Hippocampal formation (tissue), 2 donors: Measurements from ENCODE around the gene SHISA4.
"Not testable (repeated sequence)": the region's sequence is repeated elsewhere in the genome, so short reads cannot be mapped to it uniquely, and the experiment has no call there.

ENCODE experiments used
- DNase-seq, 2 donors: peaks; one replicate each; lab custom pipeline; 2025; lab: John Stamatoyannopoulos, UW

The SHISA4 gene, protein sequence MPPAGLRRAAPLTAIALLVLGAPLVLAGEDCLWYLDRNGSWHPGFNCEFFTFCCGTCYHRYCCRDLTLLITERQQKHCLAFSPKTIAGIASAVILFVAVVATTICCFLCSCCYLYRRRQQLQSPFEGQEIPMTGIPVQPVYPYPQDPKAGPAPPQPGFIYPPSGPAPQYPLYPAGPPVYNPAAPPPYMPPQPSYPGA

DNA sequence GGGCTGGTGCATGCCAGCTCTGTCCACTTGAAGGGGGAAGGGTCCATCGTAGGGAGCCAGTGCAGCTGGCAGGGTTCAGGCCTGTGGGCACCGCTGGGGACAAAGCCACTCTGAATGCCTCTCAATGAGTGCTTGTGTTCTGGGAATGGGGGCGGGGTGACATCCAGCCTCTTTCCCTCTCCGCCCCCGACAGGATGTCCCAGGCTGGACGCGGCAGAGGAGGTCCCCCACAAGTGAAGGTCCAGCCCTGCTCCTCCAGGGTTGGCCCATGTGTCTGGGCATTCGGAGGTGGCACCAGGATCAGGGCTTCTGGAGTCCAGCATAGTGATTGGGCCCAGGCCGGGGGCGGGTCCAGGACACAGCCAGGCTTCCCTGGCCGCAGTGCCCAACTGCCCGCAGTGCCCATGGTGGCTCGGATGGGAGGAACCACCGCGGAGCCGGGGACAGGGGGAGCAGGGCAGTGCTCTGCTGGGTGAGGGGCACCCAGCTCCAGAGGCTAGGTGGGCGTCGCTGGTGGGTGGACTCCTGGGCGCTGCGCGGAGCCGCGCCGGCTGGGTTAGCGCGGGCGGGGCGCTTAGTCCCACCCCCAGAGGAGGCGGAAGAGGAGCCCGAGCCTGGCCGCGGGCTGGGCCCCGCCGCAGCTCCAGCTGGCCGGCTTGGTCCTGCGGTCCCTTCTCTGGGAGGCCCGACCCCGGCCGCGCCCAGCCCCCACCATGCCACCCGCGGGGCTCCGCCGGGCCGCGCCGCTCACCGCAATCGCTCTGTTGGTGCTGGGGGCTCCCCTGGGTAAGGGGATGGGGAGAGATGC lies at the start of gene SHISA4:
Gene SHISA4, plus strand, starts transcription at position 617 of the 808 bp plus-strand sequence. Its CDS starts 97 bp downstream, at position 714.
- DNase-seq = peak; percentile 96 to 97

DNA sequence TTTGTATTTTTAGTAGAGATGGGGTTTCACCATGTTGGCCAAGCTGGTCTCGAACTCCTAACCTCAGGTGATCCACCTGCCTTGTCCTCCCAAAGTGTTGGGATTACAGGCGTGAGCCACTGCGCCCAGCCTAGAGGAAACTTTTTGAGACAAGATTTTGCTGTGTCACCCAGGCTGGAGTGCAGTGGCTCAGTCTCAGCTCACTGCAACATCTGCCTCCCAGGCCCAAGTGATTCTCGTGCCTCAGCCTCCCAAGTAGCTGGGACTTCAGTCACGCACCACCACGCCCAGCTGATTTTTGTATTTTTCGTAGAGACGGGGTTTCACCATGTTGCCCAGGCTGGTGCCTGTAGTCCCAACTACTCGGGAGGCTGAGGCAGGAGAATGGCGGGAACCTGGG lies 49.6 kb upstream of the SHISA4 start:
- not testable (repeated sequence) for DNase-seq

DNA sequence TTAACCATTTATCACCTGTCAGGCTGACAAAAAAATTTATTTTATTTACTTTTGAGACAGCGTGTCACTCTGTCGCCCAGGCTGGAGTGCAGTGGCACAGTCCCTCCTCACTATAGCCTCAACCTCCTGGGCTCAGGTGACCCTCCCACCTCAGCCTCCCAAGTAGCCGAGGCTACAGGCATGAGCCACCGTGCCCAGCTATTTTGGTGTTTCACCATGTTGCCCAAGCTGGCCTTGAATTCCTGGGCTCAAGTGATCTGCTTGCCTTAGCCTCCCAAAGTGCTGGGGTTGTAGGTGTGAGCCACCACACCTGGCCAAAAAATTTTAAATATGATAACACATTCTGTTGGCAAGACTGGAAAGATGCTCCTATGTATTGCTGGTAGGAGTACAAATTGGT lies 48.6 kb upstream of the SHISA4 start:
- no peak for DNase-seq

DNA sequence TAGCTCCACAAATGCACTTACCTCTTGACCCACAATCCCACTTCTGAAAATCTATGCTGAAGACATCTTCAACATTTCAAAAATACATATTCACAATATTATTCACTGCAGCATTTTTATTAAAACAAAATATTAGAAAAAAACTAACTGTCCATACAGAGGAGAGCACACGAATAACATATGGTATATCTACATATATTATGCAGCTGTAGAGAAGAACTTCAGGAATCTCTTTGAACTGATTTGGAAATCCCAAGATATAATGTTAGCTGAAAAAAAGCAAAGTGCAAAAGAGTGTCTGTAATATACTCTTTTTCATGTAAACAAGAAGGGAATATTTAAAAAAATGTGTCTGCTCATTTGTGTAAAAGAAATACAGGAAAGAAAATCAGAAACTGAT lies 48.2 kb upstream of the SHISA4 start:
- DNase-seq = no peak

DNA sequence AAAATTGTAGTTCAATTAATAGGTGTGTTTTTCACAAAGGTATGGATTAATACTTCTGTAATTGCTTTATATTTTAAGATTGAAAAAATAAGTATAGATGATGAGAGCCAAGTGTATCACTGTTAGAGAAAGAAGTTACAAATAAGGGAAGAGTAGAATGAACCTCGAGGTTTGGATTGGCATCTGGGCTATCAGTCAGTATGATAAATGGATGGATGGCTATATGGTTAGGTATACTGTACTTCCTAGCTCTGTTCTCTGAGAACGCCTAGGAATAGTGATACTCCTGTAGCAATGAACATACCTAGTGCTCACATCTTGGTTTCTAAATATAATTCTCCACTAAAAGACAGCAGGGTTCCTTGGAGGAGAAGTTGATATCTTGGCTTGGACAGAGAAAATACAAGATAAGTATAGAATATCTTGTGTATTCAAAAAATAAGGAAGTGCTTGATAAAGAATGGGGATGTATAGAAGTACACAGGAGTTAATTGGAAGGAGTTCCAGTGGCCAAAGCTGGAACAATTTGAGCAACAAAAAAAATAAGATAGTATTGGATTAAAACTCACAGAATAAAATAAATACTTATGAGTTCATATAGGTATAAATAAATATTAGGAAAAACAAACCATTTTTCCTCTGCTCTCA lies 47.3 kb upstream of the SHISA4 start:
- DNase-seq = no peak

DNA sequence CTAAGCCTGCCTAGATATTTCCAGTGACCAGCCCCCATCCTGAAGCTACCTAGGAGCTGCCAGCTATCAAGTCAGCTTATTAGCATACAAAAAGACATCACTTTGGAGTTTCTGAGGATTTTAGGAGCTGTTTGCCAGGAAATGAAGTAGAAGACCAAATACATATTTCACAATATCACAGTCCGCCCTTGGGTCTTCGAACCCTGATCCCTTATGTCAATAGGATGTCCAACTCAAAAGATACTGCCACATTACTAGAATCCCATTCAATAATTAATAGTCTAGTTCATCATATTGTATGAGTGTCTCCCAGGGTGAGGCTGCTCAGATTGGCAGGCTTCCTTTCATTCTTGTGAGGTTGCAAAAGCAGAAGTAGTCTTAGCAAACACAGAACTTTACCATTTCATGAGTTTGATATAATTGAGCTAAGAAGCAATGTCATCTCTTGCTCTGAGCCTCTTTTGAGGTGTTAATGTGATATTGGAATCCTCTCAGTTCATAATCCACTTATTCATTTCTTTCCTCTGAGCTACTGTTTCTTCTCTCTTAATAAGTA lies 46.1 kb upstream of the SHISA4 start:
- DNase-seq = no peak

DNA sequence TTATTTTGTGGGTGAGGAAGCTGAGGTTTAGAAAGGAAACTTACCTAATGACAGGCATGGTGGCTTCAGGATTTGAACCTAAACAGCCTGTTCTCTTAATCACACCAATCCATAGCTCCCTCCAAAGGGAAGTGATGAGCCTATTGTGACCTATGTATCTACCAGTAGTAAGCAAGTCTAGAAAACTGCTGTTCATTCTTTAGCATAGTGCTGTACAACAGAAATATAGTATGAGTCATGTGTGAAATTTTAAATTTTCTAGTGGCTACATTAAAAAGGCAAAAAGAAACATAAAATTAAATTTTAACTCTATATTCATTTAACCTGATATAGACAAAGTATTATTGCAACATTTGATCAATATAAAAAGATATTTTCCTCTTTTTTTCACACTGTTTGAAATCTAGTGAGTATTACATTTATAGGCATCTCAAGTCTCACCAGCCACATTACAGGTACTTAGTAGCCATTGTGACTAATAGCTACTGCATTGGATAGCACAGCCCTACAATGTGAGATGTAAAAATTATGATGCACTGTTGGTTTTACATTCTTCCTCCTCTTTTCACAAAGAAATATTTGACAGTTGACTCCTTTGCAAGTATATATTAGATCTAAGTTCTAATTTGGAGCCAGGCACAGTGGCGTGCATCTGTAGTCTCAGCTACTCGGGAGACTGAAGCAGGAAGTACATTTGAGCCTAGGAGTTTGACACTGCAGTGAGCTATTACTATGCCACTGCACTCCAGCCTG lies 43.2 kb upstream of the SHISA4 start:
- DNase-seq = no peak

DNA sequence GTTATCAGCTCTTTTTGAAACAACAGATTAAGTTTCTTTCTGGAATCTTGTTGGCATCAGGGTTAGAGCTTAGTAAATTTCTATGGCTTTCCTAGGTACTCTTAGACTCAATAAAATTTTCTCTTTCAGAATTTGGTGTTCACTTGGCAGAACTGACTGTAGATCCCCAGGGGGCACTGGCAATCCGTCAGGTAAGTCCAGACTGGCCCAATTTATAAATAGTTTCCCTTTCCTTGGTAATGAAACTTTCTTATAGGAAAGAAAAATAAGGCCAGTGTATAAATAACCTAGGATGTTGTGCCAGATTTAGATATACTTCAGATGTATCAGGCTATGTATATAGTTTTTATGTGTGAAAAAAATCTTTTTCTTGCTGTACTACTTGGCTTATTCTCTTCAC lies 41.5 kb upstream of the SHISA4 start:
- no peak for DNase-seq

DNA sequence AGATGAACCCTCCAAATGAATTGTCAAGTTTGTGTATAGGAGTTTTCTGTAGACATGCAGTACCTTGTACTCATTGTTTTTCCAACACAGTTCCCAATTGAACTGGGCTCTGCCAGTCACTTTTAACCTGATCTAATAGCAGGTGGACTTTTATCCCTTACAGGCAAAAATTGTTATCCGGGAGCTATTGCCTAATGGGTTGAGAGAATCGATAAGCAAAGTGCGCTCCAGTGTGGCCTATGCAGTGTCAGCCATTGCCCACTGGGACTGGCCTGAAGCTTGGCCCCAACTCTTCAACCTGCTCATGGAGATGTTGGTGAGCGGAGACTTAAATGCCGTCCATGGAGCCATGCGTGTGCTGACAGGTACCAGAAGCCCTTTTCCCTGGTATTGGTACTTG lies 40.5 kb upstream of the SHISA4 start:
- no peak for DNase-seq

DNA sequence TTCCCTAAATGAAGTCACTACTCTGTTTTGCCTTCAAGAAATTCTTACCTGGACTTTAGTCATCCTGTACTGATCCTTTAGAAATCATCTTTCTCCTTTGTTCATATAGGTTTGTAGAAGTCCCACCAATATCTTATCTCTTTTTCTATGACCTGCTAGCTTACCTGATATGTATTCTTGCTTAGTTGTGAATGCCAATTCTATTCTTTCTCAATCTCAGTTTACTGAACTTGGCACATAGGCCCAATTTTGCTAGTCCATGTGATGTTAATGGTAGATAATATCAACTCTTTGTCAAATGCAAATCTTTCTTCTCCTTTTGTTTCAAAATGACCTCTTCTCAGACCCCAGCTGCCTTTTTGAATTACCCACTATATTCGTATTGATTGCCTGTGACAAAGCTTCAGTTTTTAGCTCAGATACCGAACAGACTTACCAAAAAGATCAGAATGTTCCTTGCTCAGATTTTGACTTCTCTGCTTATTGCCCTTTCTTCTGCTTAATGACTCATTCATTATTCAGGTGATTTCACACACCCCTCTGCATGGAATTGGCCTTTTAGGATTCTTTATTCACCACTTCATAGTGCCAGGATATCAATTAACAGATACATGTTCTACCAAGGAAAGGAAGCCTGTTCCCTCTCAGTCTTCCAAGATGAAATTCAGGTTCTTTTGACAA lies 39.2 kb upstream of the SHISA4 start:
- no peak for DNase-seq

DNA sequence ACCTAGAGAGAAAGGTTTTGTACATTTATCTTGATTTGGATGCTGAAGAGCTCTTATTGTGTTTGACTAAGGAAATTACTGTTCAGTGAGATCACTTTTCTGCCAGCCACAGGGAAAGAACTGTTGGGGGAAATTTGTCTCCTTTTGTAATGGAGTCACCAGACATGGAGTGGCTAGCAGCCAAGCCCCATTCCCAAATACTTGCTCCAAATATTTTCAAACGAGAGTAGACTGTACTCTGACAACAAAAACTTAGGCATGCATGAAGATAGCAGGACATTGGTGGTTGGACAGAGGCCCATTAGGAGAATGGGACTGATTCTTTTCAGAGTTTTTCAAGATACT lies 38.7 kb upstream of the SHISA4 start:
- no peak for DNase-seq

DNA sequence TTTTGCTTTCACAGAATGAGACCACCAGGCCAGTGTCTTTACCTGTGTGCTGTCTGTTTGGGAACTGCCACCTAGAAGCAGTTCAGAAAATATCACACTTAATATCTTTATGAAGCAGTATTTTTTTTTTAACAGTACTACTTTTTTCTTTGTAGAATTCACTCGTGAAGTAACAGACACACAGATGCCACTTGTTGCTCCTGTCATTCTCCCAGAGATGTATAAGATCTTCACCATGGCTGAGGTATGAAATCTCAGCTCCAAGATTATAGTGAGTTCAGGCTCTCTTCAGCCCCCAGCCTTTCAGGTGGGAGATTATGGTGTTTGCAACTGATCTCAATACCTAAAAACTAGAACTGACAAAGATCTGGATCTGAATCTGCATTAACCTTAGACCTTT lies 36.7 kb upstream of the SHISA4 start:
- DNase-seq = no peak

DNA sequence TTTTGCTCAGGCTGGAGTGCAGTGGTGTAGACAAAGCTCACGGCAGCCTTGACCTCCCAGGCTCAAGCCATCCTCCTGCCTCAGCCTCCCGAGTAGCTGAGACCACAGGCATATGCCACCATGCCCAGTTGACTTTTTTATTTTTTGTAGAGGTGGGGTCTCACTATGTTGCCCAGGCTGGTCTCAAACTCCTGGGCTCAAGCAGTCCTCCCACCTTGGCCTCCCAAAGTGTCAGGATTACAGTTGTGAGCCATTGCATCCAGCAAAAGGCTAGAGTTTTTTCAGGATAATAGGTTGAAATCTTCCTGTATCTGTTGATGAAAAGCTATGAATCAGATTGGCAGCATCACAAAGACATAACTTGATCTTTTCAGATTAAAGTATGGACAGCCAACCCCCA lies 32.0 kb upstream of the SHISA4 start:
- not testable (repeated sequence) for DNase-seq

DNA sequence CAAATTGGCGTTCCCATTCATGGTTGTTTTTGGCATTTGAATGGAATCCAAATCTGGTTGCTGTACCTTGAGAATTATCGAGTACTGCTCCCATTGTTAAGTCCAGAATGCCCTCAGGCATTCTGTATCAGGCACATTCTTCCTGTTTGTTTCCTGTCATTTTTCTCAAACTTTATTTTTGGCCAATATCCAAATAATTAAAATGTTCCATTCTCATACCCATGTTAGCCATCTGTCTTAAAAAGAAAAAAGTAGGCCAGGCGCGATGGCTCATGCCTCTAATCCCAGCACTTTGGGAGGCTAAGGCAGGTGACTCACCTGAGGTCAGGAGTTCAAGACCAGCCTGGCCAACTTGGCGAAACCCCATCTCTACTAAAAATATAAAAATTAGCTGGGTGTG lies 29.3 kb upstream of the SHISA4 start:
- no peak for DNase-seq

DNA sequence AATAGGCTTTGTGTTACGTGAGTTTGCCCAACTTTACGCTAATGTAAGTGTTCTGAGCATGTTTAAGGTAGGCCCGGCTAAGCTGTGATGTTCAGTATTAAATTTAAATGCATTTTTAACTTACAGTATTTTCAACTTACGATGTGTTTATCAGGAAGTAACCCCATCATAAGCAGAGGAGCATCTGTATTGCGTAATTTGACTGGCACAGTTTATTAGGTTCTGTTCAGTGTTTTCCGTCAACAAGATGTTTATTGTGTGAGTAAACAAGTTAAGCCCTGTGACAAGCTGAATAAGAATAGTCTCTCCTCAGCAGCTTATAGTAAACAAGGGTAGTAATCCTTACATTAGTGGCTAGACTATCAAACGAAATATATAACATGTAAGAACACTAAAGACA lies 27.2 kb upstream of the SHISA4 start:
- DNase-seq = no peak

DNA sequence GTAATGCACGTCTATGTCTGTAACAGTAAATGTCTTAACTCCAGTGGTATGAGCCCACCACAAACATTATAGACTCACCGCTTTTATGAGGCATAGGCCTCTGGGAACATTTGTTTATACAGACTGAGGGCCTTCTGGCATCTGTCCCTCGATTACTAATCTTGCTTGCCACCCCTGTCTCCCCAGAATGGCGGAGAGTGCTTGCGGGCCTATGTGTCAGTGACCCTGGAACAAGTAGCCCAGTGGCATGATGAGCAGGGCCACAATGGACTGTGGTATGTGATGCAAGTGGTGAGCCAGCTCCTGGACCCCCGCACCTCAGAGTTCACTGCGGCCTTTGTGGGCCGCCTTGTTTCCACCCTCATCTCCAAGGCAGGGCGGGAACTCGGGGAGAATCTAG lies 18.3 kb upstream of the SHISA4 start:
- no peak for DNase-seq

DNA sequence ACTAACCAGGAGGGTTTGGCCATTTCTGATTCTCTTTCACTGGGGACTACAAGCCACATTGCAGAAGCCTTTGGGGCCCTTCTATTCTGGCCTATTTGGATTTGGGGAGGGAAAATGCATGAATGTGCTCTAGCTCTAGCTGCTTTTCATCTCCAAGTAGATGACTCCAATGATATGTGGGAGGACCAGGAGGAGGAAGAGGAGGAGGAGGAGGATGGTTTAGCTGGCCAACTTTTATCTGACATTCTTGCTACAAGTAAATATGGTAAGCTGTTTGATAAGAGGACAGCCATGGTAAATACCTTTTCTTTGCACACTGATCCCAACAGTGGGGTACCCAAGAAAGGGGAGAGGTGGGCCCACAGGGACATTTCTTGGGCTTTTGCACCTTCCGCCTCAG lies 14.0 kb upstream of the SHISA4 start:
- no peak for DNase-seq

DNA sequence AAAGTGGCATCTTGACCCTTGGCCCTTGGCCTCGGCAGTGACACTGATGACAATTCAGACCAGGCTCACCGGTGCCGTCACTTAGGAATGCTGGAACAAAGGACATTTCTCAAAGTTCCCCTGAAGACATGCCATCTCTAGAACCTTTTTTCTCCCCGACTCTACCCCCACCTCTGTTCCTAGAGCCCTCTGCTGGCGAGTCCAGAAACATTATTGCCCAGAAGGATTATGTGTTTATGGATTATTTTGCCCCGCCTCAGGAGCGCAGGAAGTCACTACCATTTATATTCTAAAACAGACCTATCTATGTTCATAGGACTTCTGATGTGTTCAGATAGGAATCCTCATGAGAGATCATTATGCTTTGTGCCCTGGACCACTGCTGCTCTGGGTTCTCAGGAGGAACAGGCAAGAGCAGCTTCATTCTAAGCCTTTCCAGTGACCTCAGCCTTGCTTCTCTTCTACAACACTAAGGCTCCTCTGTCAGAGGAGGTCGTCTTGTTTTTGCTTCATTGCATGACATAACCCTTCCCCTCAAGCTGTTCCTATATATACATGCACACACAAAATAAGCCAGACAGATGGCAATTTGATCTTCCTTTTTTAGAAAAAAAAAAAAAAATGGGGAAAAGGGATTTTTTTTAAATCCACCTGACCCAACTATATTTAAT lies 12.4 kb upstream of the SHISA4 start:
- peak in 1 of 2 donors; percentile 18 for DNase-seq

DNA sequence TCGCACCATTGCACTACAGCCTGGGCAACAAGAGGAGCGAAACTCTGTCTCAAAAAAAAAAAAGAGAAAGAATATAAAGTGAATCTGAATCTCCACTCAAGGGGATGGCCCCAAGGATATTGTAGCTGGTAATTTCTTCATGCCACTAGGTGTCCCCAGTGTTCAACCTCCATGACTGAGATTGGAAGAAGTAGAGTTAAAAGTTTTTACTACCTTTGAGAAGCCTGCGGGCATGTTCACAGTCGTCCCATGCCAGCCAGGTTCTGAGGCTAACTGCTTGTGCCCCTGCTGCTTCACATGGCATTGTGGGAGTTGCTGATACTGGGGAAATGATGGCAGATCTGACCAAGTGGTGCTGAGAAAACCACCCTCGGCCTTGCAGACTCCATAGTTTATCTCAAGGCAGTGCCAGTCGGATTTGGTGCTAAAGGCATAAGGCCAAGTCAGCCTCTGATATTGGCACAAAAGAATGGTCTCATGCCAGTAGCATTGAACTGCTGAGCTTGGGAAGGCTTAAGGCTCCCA lies 10.8 kb upstream of the SHISA4 start:
- DNase-seq = peak in 1 of 2 donors; percentile 61

DNA sequence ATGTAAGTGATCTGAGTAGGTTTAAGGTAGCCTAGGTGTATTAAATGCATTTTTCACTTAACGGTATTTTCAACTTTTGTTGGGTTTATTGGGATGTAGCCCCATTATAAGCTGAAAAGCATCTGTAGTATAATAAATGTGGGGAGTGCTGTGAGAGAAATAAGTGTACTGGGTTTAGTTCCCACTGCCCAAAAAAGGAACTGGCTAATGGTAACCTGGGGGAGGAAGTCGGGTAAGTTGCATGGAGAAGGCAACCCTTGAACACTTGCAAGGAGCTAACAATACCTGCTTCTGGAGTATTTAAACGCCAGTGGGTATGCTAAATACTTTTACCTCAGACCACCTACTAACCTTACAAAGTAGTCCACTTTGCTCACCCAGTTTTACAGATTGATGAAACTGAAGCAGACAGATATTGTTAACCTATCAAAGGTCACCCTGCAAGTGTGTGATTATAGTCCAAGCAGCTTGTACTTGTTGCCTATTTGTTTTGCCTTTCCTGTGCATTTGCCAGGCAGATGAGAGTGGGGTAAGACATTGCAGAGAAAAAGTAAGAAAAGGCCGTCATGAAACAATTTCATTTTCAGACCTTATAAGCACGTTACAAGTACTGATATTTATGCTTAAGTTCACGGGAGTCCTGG lies 7.6 kb upstream of the SHISA4 start:
- DNase-seq = no peak
